ENCODE measurements around the gene CYS1. TPM values are rescaled to one million over a fixed set of nuclear protein-coding genes. Genes with fewer than 3 reads are reported as not detected.

Gene CYS1
- total RNA-seq, 2 experiments from 2014 or later, result 0.15 TPM; not detected in 1

- POLR2A ChIA-PET, result no interaction called here
These were observed 20.5 kb downstream of the CYS1 start for GRCh38 chr2:10059552-10060335.

GRCh38 chr2:10059016-10059351 lies 21.2 kb downstream of the CYS1 start:
- CTCF ChIA-PET, result interaction anchor here (0.6 to 0.8 kb wide), 2 partner anchors 11 to 75 kb away, joined by 4 to 5 read pairs; no protein-coding TSS in a partner anchor
- POLR2A ChIA-PET, result no interaction called here

More at GRCh38 chr2:10059552-10060335, 20.5 kb downstream of the CYS1 start:
- CTCF ChIA-PET, result interaction anchor here (0.8 kb wide), 1 partner anchor 75 kb away, joined by 4 read pairs; no protein-coding TSS in a partner anchor

- CTCF ChIA-PET, result interaction anchor here (0.6 kb wide), 1 partner anchor 10 kb away, joined by 5 read pairs; no protein-coding TSS in a partner anchor
- POLR2A ChIA-PET, result no interaction called here
These were observed 21.8 kb downstream of the CYS1 start for GRCh38 chr2:10058251-10059015.

GRCh38 chr2:10057231-10058107 lies 22.7 kb downstream of the CYS1 start:
- CTCF ChIA-PET, result interaction anchor here (0.7 to 0.9 kb wide), 2 partner anchors 15 to 40 kb away, joined by 3 read pairs; no protein-coding TSS in a partner anchor
- POLR2A ChIA-PET, result interaction anchor here (0.5 kb wide), 1 partner anchor 483 kb away, joined by 3 read pairs; no protein-coding TSS in a partner anchor

- ChIA-PET POLR2A (no interaction called here), CTCF (interaction anchor here (0.7 kb wide), 1 partner anchor 16 kb away, joined by 3 read pairs; no protein-coding TSS in a partner anchor)
These were observed 23.8 kb downstream of the CYS1 start for GRCh38 chr2:10056439-10056838.

GRCh38 chr2:10054976-10055375 lies 25.2 kb downstream of the CYS1 start:
- ChIA-PET CTCF (no interaction called here), POLR2A (no interaction called here)

GRCh38 chr2:10054424-10054823 lies 25.8 kb downstream of the CYS1 start:
- POLR2A ChIA-PET, result no interaction called here
- CTCF ChIA-PET, result no interaction called here

- ChIA-PET POLR2A (no interaction called here), CTCF (interaction anchor here (1.3 kb wide), 1 partner anchor 240 kb away, joined by 4 read pairs; no protein-coding TSS in a partner anchor)
These were observed 26.9 kb downstream of the CYS1 start for GRCh38 chr2:10053351-10053750.

GRCh38 chr2:10052216-10052615 lies 28.0 kb downstream of the CYS1 start:
- POLR2A ChIA-PET, result no interaction called here
- CTCF ChIA-PET, result no interaction called here

- CTCF ChIA-PET, result interaction anchor here (0.6 to 4.6 kb wide), 15 partner anchors 10 to 424 kb away, joined by 3 to 42 read pairs (median 5); no protein-coding TSS in a partner anchor
These were observed 31.6 kb downstream of the CYS1 start for GRCh38 chr2:10048501-10049171.

GRCh38 chr2:10047616-10048500 lies 32.4 kb downstream of the CYS1 start:
- CTCF ChIA-PET, result interaction anchor here (0.6 to 4.6 kb wide), 13 partner anchors 11 to 361 kb away, joined by 3 to 42 read pairs (median 5); no protein-coding TSS in a partner anchor

More at GRCh38 chr2:10048501-10049171, 31.6 kb downstream of the CYS1 start:
- POLR2A ChIA-PET, result interaction anchor here (0.6 kb wide), 1 partner anchor 231 kb away, joined by 4 read pairs; no protein-coding TSS in a partner anchor

GRCh38 chr2:10046931-10047330 lies 33.3 kb downstream of the CYS1 start:
- POLR2A ChIA-PET, result interaction anchor here (1.4 kb wide), 1 partner anchor 63 kb away, joined by 3 read pairs; no protein-coding TSS in a partner anchor
- CTCF ChIA-PET, result interaction anchor here (0.8 to 4.6 kb wide), 6 partner anchors 19 to 362 kb away, joined by 3 to 42 read pairs (median 8); no protein-coding TSS in a partner anchor

More at GRCh38 chr2:10047616-10048500, 32.4 kb downstream of the CYS1 start:
- POLR2A ChIA-PET, result interaction anchor here (0.6 to 1.4 kb wide), 2 partner anchors 63 to 230 kb away, joined by 3 to 4 read pairs; no protein-coding TSS in a partner anchor

- POLR2A ChIA-PET, result no interaction called here
These were observed 34.5 kb downstream of the CYS1 start for GRCh38 chr2:10045561-10046355.

GRCh38 chr2:10043906-10044601 lies 36.2 kb downstream of the CYS1 start:
- ChIA-PET CTCF (interaction anchor here (0.6 to 2.1 kb wide), 4 partner anchors 28 to 244 kb away, joined by 3 to 5 read pairs (median 3); no protein-coding TSS in a partner anchor), POLR2A (interaction anchor here (0.6 to 2.1 kb wide), 3 partner anchors 15 to 723 kb away, joined by 3 to 6 read pairs (median 4); partner anchors contain the start of gene TAF1B)

More at GRCh38 chr2:10045561-10046355, 34.5 kb downstream of the CYS1 start:
- CTCF ChIA-PET, result interaction anchor here (1.7 to 4.6 kb wide), 3 partner anchors 17 to 363 kb away, joined by 3 to 42 read pairs (median 11); no protein-coding TSS in a partner anchor

- ChIA-PET POLR2A (interaction anchor here (0.6 to 2.1 kb wide), 2 partner anchors 14 to 200 kb away, joined by 3 to 6 read pairs; partner anchors contain the start of gene TAF1B), CTCF (interaction anchor here (0.6 to 2.1 kb wide), 4 partner anchors 59 to 243 kb away, joined by 3 to 7 read pairs (median 4); no protein-coding TSS in a partner anchor)
These were observed 36.8 kb downstream of the CYS1 start, which contains the start of gene KLF11 for GRCh38 chr2:10043256-10043905. KLF11 (plus strand) TSS chr2:10043550; CDS start chr2:10043717, 167 bp downstream.

Data from activated CD8-positive, alpha-beta memory T cell treated with anti-CD3 and anti-CD28 coated beads for 36 hours (primary cell).